SK-N-SH (cell line): Measurements from ENCODE around the gene CALCOCO2.

Experiments used
- EP300 ChIP-seq, 2 experiments: IDR thresholded peaks; 2 replicates each; pipeline versions ENCODE4 v1.4.0 to v1.6.1; 2012; ENCODE audit warnings: borderline replicate concordance in 1 of 2, low read depth in 1 of 2, low read length in 1 of 2
- FOXM1 ChIP-seq: IDR thresholded peaks from 2 replicates; pipeline ENCODE4 v1.4.0; 2012; ENCODE audit warnings: low read depth, mild to moderate bottlenecking
- POLR2AphosphoS5 ChIP-seq: IDR thresholded peaks from 2 replicates; pipeline ENCODE4 v1.6.1; 2012; ENCODE audit warnings: low read depth, low read length
- TAF1 ChIP-seq: IDR thresholded peaks from 2 replicates; pipeline ENCODE4 v1.6.1; 2012; ENCODE audit warnings: low read depth, mild to moderate bottlenecking, low read length, moderate library complexity, borderline replicate concordance
- TCF12 ChIP-seq: IDR thresholded peaks from 2 replicates; pipeline ENCODE4 v1.4.0; 2012
- YY1 ChIP-seq: IDR thresholded peaks from 2 replicates; pipeline ENCODE4 v1.4.0; 2012; ENCODE audit warnings: low read depth, mild to moderate bottlenecking
- TF ChIP-seq, protein P1 (sequence below): IDR thresholded peaks from 2 replicates; pipeline ENCODE4 v1.6.1; 2012; ENCODE audit warnings: mild to moderate bottlenecking, low read depth, low read length, moderate library complexity
- TF ChIP-seq, protein P2 (sequence below): IDR thresholded peaks from 2 replicates; pipeline ENCODE4 v1.4.0; 2012; ENCODE audit warnings: low read depth
- TF ChIP-seq, protein P3 (sequence below): fragments of 200-600 bp; sonication (generic); IDR thresholded peaks from 2 replicates; pipeline ENCODE4 v1.6.1; 2017; ENCODE audit warnings: antibody characterized with exemption, mild to moderate bottlenecking, moderate library complexity
- TF ChIP-seq, protein P4 (sequence below): fragments of 150-350 bp; IDR thresholded peaks from 2 replicates; pipeline ENCODE4 v1.6.1; 2017; ENCODE audit warnings: antibody characterized with exemption, low read length, low read depth, borderline replicate concordance
- TF ChIP-seq, protein P5 (sequence below): IDR thresholded peaks from 2 replicates; pipeline ENCODE4 v1.4.0; 2012; ENCODE audit warnings: low read depth, borderline replicate concordance

DNA sequence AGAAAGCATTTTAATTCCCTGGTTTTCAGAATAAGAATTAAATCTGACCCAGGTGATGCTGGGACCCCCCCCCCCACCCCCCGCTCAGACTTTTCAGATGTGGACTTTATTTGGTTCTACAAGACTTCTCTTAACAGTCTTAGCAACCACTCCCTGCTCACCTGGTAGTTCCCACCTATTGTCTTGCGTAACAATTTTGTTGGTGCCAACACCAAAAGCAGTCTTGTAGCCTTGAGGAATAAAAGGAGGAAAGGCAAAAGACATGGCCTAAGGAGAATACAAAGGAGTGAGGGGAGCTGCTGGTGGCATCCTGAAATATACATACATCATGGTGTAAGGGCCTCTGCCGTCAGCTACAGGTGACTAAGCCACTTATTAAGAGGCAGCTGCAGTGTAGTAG, 18.8 kb upstream of the CALCOCO2 start:
- TF ChIP-seq, protein P1, sequence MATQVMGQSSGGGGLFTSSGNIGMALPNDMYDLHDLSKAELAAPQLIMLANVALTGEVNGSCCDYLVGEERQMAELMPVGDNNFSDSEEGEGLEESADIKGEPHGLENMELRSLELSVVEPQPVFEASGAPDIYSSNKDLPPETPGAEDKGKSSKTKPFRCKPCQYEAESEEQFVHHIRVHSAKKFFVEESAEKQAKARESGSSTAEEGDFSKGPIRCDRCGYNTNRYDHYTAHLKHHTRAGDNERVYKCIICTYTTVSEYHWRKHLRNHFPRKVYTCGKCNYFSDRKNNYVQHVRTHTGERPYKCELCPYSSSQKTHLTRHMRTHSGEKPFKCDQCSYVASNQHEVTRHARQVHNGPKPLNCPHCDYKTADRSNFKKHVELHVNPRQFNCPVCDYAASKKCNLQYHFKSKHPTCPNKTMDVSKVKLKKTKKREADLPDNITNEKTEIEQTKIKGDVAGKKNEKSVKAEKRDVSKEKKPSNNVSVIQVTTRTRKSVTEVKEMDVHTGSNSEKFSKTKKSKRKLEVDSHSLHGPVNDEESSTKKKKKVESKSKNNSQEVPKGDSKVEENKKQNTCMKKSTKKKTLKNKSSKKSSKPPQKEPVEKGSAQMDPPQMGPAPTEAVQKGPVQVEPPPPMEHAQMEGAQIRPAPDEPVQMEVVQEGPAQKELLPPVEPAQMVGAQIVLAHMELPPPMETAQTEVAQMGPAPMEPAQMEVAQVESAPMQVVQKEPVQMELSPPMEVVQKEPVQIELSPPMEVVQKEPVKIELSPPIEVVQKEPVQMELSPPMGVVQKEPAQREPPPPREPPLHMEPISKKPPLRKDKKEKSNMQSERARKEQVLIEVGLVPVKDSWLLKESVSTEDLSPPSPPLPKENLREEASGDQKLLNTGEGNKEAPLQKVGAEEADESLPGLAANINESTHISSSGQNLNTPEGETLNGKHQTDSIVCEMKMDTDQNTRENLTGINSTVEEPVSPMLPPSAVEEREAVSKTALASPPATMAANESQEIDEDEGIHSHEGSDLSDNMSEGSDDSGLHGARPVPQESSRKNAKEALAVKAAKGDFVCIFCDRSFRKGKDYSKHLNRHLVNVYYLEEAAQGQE: no peak
- TF ChIP-seq POLR2AphosphoS5: no peak
- TF ChIP-seq, protein P2, sequence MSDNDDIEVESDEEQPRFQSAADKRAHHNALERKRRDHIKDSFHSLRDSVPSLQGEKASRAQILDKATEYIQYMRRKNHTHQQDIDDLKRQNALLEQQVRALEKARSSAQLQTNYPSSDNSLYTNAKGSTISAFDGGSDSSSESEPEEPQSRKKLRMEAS: no peak
- TF ChIP-seq, protein P3, sequence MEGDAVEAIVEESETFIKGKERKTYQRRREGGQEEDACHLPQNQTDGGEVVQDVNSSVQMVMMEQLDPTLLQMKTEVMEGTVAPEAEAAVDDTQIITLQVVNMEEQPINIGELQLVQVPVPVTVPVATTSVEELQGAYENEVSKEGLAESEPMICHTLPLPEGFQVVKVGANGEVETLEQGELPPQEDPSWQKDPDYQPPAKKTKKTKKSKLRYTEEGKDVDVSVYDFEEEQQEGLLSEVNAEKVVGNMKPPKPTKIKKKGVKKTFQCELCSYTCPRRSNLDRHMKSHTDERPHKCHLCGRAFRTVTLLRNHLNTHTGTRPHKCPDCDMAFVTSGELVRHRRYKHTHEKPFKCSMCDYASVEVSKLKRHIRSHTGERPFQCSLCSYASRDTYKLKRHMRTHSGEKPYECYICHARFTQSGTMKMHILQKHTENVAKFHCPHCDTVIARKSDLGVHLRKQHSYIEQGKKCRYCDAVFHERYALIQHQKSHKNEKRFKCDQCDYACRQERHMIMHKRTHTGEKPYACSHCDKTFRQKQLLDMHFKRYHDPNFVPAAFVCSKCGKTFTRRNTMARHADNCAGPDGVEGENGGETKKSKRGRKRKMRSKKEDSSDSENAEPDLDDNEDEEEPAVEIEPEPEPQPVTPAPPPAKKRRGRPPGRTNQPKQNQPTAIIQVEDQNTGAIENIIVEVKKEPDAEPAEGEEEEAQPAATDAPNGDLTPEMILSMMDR: no peak
- TF ChIP-seq FOXM1: no peak
- no peak for TF ChIP-seq YY1
- TF ChIP-seq, protein P4, sequence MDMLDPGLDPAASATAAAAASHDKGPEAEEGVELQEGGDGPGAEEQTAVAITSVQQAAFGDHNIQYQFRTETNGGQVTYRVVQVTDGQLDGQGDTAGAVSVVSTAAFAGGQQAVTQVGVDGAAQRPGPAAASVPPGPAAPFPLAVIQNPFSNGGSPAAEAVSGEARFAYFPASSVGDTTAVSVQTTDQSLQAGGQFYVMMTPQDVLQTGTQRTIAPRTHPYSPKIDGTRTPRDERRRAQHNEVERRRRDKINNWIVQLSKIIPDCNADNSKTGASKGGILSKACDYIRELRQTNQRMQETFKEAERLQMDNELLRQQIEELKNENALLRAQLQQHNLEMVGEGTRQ: no peak
- no peak for TF ChIP-seq TCF12
- no peak for TF ChIP-seq TAF1
- TF ChIP-seq, protein P5, sequence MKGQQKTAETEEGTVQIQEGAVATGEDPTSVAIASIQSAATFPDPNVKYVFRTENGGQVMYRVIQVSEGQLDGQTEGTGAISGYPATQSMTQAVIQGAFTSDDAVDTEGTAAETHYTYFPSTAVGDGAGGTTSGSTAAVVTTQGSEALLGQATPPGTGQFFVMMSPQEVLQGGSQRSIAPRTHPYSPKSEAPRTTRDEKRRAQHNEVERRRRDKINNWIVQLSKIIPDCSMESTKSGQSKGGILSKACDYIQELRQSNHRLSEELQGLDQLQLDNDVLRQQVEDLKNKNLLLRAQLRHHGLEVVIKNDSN: no peak
- no peak for TF ChIP-seq EP300 (IDR thresholded peaks at IDR 0.05; ENCODE audit: borderline replicate concordance in 1 of 2, low read depth in 1 of 2, low read length in 1 of 2)
